SU-DHL-6 (cell line): Measurements from ENCODE around the gene DIPK1B.

Experiments
- EZH2phosphoT487 ChIP-seq: fragments of 200-600 bp; sonication (generic), shearing (Covaris generic); conservative IDR thresholded peaks from 2 replicates; pipeline ENCODE4 v1.6.1; 2018; ENCODE audit warnings: mild to moderate bottlenecking, antibody characterized with exemption, low read length, moderate library complexity, mixed read lengths
- TF ChIP-seq, protein P1 (sequence below): fragments of 200-600 bp; sonication (generic); IDR thresholded peaks from one replicate; pipeline ENCODE4 v1.5.1; 2017; ENCODE audit warnings: antibody characterized with exemption, mild to moderate bottlenecking, low read length, moderate library complexity; ENCODE audit not compliant: insufficient read depth, poor library complexity, severe bottlenecking

- TF ChIP-seq, protein P1, sequence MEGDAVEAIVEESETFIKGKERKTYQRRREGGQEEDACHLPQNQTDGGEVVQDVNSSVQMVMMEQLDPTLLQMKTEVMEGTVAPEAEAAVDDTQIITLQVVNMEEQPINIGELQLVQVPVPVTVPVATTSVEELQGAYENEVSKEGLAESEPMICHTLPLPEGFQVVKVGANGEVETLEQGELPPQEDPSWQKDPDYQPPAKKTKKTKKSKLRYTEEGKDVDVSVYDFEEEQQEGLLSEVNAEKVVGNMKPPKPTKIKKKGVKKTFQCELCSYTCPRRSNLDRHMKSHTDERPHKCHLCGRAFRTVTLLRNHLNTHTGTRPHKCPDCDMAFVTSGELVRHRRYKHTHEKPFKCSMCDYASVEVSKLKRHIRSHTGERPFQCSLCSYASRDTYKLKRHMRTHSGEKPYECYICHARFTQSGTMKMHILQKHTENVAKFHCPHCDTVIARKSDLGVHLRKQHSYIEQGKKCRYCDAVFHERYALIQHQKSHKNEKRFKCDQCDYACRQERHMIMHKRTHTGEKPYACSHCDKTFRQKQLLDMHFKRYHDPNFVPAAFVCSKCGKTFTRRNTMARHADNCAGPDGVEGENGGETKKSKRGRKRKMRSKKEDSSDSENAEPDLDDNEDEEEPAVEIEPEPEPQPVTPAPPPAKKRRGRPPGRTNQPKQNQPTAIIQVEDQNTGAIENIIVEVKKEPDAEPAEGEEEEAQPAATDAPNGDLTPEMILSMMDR, result no peak
- no peak for TF ChIP-seq EZH2phosphoT487
These were observed 39.8 kb upstream of the DIPK1B start for GRCh38 chr9:136672431-136673087.
